GM23338 (cell line): ENCODE data around the gene RCAN1. TPM values are rescaled to one million over a fixed set of nuclear protein-coding genes. Genes with fewer than 3 reads are reported as not detected.
A peak's percentile ranks its signal among the peaks of the same experiment; 100 is the strongest.

Experiments used
- ATAC-seq: fragments of 200-7000 bp; cut with Tn5 transposase; 3 replicates; pipeline ENCODE4 v1.9.1; 2020
- DNase-seq: peaks from one replicate; pipeline ENCODE4 v3.0.0-alpha.2; 2015; ENCODE audit warnings: low spot score
- H2AFZ ChIP-seq: fragments of 200-600 bp; sonication (generic); 2 replicates; pipeline ENCODE4 v1.8.0; 2016; ENCODE audit warnings: antibody characterized with exemption, mild to moderate bottlenecking, moderate library complexity
- H3F3A ChIP-seq: fragments of 200-600 bp; sonication (generic); replicated peaks from 2 replicates; pipeline ENCODE4 v1.8.0; 2017; ENCODE audit warnings: antibody characterized with exemption, mixed run types, low read depth
- H3K27ac ChIP-seq: fragments of 200-600 bp; sonication (generic); 2 replicates; pipeline ENCODE4 v1.6.1; 2016; ENCODE audit warnings: low read depth
- H3K27me3 ChIP-seq: fragments of 200-600 bp; sonication (generic); 2 replicates; pipeline ENCODE4 v1.8.0; 2016; ENCODE audit warnings: mild to moderate bottlenecking, mixed run types, moderate library complexity; ENCODE audit not compliant: insufficient read depth
- H3K36me3 ChIP-seq: fragments of 200-600 bp; sonication (generic); 2 replicates; pipeline ENCODE4 v1.8.0; 2016; ENCODE audit warnings: mild to moderate bottlenecking; ENCODE audit not compliant: insufficient read depth
- H3K4me1 ChIP-seq: fragments of 200-600 bp; sonication (generic); 2 replicates; pipeline ENCODE4 v1.8.0; 2016; ENCODE audit warnings: mild to moderate bottlenecking, moderate library complexity; ENCODE audit not compliant: insufficient read depth
- H3K4me2 ChIP-seq: fragments of 200-600 bp; sonication (generic); 2 replicates; pipeline ENCODE4 v1.7.1; 2017; ENCODE audit warnings: mixed run types
- H3K4me3 ChIP-seq: fragments of 200-600 bp; sonication (generic); 2 replicates; pipeline ENCODE4 v1.6.1; 2016; ENCODE audit warnings: mixed run types
- H3K79me2 ChIP-seq: fragments of 200-600 bp; sonication (generic); replicated peaks from 2 replicates; pipeline ENCODE4 v1.8.0; 2017; ENCODE audit warnings: mild to moderate bottlenecking; ENCODE audit not compliant: insufficient read depth
- H3K9me2 ChIP-seq: fragments of 200-600 bp; sonication (generic); 2 replicates; pipeline ENCODE4 v1.8.0; 2017; ENCODE audit not compliant: insufficient read depth
- H4K20me1 ChIP-seq: fragments of 200-600 bp; sonication (generic); replicated peaks from 2 replicates; pipeline ENCODE4 v1.8.0; 2017; ENCODE audit warnings: mild to moderate bottlenecking; ENCODE audit not compliant: insufficient read depth
- H3K27ac Mint-ChIP-seq: 2 replicates; pipeline ENCODE4 v1.8.0; 2020; ENCODE audit warnings: inconsistent platforms, mild to moderate bottlenecking, moderate library complexity, mixed read lengths
- H3K27me3 Mint-ChIP-seq: 3 replicates; pipeline ENCODE4 v1.8.0; 2022; ENCODE audit warnings: low read depth, mild to moderate bottlenecking, moderate library complexity, mixed read lengths, inconsistent platforms; ENCODE audit not compliant: insufficient read depth, poor library complexity
- H3K36me3 Mint-ChIP-seq: 3 replicates; pipeline ENCODE4 v1.8.0; 2021; ENCODE audit warnings: low read depth, mild to moderate bottlenecking, inconsistent platforms, moderate library complexity, mixed read lengths
- H3K4me1 Mint-ChIP-seq: 3 replicates; pipeline ENCODE4 v1.8.0; 2020; ENCODE audit warnings: mild to moderate bottlenecking, inconsistent platforms, mixed read lengths
- H3K4me3 Mint-ChIP-seq: 3 replicates; pipeline ENCODE4 v1.8.0; 2021; ENCODE audit warnings: moderate library complexity, mild to moderate bottlenecking, inconsistent platforms, mixed read lengths
- H3K9me3 Mint-ChIP-seq: 3 replicates; pipeline ENCODE4 v1.8.0; 2020; ENCODE audit warnings: moderate library complexity, mild to moderate bottlenecking, inconsistent platforms, mixed read lengths
- CREB1 ChIP-seq: fragments of 250-450 bp; sonication (Bioruptor Pico); IDR thresholded peaks from 2 replicates; pipeline ENCODE4 v1.5.0; 2020; ENCODE audit warnings: low read depth, mild to moderate bottlenecking, moderate library complexity
- EZH2 ChIP-seq: fragments of 200-600 bp; sonication (generic); IDR thresholded peaks from one replicate; pipeline ENCODE4 v1.8.0; 2017; ENCODE audit warnings: antibody characterized with exemption, mild to moderate bottlenecking, low read depth; ENCODE audit not compliant: unreplicated experiment
- EZH2phosphoT487 ChIP-seq: fragments of 200-600 bp; sonication (generic); IDR thresholded peaks from one replicate; pipeline ENCODE4 v1.8.1; 2018; ENCODE audit warnings: antibody characterized with exemption; ENCODE audit not compliant: unreplicated experiment
- JUNB ChIP-seq: IDR thresholded peaks from one replicate; pipeline ENCODE4 v1.6.1; 2016; ENCODE audit warnings: antibody characterized with exemption; ENCODE audit not compliant: unreplicated experiment
- NANOG ChIP-seq: IDR thresholded peaks from 2 replicates; pipeline ENCODE4 v1.6.1; 2016; ENCODE audit warnings: antibody characterized with exemption, borderline replicate concordance
- POLR2AphosphoS5 ChIP-seq: IDR thresholded peaks from 2 replicates; pipeline ENCODE4 v1.6.1; 2016; ENCODE audit warnings: antibody characterized with exemption, low read depth
- STAT1 ChIP-seq: IDR thresholded peaks from one replicate; pipeline ENCODE4 v1.6.1; 2016; ENCODE audit warnings: antibody characterized with exemption; ENCODE audit not compliant: unreplicated experiment
- ZNF114 ChIP-seq: fragments of 250-450 bp; sonication (Bioruptor Pico); IDR thresholded peaks from 2 replicates; pipeline ENCODE4 v1.5.0; 2020; ENCODE audit warnings: mild to moderate bottlenecking, moderate library complexity
- ZNF331 ChIP-seq: fragments of 250-450 bp; sonication (Bioruptor Pico); IDR thresholded peaks from 2 replicates; pipeline ENCODE4 v1.5.0; 2020; ENCODE audit warnings: low read depth, mild to moderate bottlenecking, moderate library complexity
- ZNF462 ChIP-seq: fragments of 250-450 bp; sonication (Bioruptor Pico); IDR thresholded peaks from 2 replicates; pipeline ENCODE4 v1.5.0; 2020; ENCODE audit warnings: mild to moderate bottlenecking, moderate library complexity
- polyA plus RNA-seq: library from polyadenylated mRNA; unstranded; fragments of >200 nt; fragmentation: Nextera tagmentation; extraction: Ambion mirVana; gene quantifications from 2 replicates; pipeline ENCODE4 v1.2.1, GENCODE V29; 2016
- total RNA-seq: library from RNA; depleted of rRNA; stranded (reverse); fragments of >200 nt; shearing (Covaris generic); gene quantifications from 2 replicates; pipeline ENCODE4 v1.2.3, GENCODE V29; 2014
- TF ChIP-seq, protein P1 (sequence below): IDR thresholded peaks from one replicate; pipeline ENCODE4 v1.6.1; 2018; ENCODE audit warnings: antibody characterized with exemption; ENCODE audit not compliant: unreplicated experiment
- TF ChIP-seq, protein P2 (sequence below), 2 experiments: fragments of 200-600 bp in 1 of 2; sonication (generic) in 1 of 2; conservative IDR thresholded peaks; 2 replicates each; pipeline versions ENCODE4 v1.5.1 to v1.6.1; 2016 to 2017; ENCODE audit warnings: antibody characterized with exemption in 2 of 2, low read depth in 2 of 2, mild to moderate bottlenecking in 2 of 2, moderate library complexity in 1 of 2
- TF ChIP-seq, protein P3 (sequence below): IDR thresholded peaks from 2 replicates; pipeline ENCODE4 v1.6.1; 2016; ENCODE audit warnings: antibody characterized with exemption

The RCAN1 gene
- total and polyA plus RNA-seq, 2 experiments from 2014 or later = 3.7 to 5.2 TPM

DNA sequence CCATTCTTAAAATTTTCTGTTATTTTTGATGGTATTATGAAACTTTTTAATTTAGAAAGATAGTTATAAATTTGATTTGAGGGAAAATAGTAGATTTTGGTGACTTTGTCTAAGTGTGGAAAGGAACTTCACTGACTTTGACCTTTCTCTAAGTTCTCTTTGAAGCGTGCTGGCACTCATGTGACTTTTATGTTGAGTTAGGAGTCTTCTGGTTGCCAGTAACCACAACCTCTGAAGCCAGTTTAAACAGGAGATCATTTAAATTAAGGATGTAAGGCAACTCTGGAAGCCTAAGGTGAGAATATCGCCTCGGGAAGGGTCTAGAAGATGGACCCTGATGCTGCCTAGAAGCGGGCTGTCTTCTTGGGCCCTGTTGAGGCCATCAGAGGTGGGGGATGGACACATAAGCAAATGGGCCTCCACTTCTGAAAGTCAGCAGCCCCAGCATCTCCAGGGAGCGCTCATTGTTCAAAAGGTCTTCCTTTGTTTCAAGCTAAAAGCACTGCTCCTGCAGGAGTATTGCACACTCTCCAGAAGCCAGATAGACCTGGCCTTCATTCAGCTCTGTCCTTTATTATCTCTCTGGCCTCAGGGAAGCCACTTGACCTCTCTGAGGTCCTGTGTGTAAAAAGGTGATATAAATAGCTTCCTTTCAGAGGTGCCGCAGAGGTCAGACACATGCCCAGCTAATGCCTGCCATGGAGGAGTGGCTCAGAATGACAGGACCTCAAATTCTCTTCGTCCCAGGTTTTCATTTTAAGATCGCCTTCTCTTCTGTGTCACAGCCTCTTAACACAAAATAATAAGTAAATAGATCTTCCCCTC, 5.1 kb upstream of the RCAN1 start:
- no peaks in the 10 kb centered on the region for H3K4me1 Mint-ChIP-seq
- no peaks in the 10 kb centered on the region for H3K4me1 ChIP-seq
- H3F3A ChIP-seq = no peaks in the 10 kb centered on the region
- DNase-seq = no peak
- no peaks in the 10 kb centered on the region for H3K9me2 ChIP-seq
- H3K4me3 Mint-ChIP-seq = no peak overlapping the region
- no peaks in the 10 kb centered on the region for H3K36me3 Mint-ChIP-seq
- peaks cover 7% of the 10 kb centered on the region for H3K27me3 Mint-ChIP-seq
- ATAC-seq = no peak
- H3K27ac ChIP-seq = no peak overlapping the region
- TF ChIP-seq EZH2 (no peak), POLR2AphosphoS5 (no peak), NANOG (no peak), EZH2phosphoT487 (no peak), ZNF331 (CRISPR knock-in tag) (no peak), CREB1 (CRISPR knock-in tag) (no peak), JUNB (no peak), ZNF462 (no peak), ZNF114 (no peak), STAT1 (no peak)
- TF ChIP-seq, protein P1, sequence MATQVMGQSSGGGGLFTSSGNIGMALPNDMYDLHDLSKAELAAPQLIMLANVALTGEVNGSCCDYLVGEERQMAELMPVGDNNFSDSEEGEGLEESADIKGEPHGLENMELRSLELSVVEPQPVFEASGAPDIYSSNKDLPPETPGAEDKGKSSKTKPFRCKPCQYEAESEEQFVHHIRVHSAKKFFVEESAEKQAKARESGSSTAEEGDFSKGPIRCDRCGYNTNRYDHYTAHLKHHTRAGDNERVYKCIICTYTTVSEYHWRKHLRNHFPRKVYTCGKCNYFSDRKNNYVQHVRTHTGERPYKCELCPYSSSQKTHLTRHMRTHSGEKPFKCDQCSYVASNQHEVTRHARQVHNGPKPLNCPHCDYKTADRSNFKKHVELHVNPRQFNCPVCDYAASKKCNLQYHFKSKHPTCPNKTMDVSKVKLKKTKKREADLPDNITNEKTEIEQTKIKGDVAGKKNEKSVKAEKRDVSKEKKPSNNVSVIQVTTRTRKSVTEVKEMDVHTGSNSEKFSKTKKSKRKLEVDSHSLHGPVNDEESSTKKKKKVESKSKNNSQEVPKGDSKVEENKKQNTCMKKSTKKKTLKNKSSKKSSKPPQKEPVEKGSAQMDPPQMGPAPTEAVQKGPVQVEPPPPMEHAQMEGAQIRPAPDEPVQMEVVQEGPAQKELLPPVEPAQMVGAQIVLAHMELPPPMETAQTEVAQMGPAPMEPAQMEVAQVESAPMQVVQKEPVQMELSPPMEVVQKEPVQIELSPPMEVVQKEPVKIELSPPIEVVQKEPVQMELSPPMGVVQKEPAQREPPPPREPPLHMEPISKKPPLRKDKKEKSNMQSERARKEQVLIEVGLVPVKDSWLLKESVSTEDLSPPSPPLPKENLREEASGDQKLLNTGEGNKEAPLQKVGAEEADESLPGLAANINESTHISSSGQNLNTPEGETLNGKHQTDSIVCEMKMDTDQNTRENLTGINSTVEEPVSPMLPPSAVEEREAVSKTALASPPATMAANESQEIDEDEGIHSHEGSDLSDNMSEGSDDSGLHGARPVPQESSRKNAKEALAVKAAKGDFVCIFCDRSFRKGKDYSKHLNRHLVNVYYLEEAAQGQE = no peak
- TF ChIP-seq, protein P2, sequence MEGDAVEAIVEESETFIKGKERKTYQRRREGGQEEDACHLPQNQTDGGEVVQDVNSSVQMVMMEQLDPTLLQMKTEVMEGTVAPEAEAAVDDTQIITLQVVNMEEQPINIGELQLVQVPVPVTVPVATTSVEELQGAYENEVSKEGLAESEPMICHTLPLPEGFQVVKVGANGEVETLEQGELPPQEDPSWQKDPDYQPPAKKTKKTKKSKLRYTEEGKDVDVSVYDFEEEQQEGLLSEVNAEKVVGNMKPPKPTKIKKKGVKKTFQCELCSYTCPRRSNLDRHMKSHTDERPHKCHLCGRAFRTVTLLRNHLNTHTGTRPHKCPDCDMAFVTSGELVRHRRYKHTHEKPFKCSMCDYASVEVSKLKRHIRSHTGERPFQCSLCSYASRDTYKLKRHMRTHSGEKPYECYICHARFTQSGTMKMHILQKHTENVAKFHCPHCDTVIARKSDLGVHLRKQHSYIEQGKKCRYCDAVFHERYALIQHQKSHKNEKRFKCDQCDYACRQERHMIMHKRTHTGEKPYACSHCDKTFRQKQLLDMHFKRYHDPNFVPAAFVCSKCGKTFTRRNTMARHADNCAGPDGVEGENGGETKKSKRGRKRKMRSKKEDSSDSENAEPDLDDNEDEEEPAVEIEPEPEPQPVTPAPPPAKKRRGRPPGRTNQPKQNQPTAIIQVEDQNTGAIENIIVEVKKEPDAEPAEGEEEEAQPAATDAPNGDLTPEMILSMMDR (conservative IDR thresholded peaks at IDR 0.05; ENCODE audit: low read depth in 2 of 2) = no peak
- TF ChIP-seq, protein P3, sequence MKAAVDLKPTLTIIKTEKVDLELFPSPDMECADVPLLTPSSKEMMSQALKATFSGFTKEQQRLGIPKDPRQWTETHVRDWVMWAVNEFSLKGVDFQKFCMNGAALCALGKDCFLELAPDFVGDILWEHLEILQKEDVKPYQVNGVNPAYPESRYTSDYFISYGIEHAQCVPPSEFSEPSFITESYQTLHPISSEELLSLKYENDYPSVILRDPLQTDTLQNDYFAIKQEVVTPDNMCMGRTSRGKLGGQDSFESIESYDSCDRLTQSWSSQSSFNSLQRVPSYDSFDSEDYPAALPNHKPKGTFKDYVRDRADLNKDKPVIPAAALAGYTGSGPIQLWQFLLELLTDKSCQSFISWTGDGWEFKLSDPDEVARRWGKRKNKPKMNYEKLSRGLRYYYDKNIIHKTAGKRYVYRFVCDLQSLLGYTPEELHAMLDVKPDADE = no peak
- no peak overlapping the region for H3K4me2 ChIP-seq
- no peak overlapping the region for H3K27ac Mint-ChIP-seq
- no peaks in the 10 kb centered on the region for H3K36me3 ChIP-seq
- no peaks in the 10 kb centered on the region for H3K79me2 ChIP-seq
- H3K4me3 ChIP-seq = no peak overlapping the region
- H4K20me1 ChIP-seq = no peaks in the 10 kb centered on the region
- H3K9me3 Mint-ChIP-seq = no peaks in the 10 kb centered on the region
- peaks cover 5% of the 10 kb centered on the region; the same call in 1 of the 2 replicates for H3K27me3 ChIP-seq
- H2AFZ ChIP-seq = peak overlapping the region; percentile 72
